ENCODE results near the gene TMTC4.

- TF ChIP-seq CTCF (IDR thresholded peaks at IDR 0.05 in 4 of 5, conservative IDR thresholded peaks at IDR 0.05 in 1 of 5) (no peak), POLR2A (IDR thresholded peaks at IDR 0.05) (no peak)
Observed at GRCh38 chr13:100636004-100636403, 38.6 kb downstream of the TMTC4 start.

All from gastrocnemius medialis (tissue), 4 donors.